PFSK-1 (cell line): ENCODE measurements around the gene BCL11B.

Experiments used
- FOXP2 ChIP-seq: optimal IDR thresholded peaks from 2 replicates; pipeline ENCODE3; 2011; ENCODE audit warnings: borderline replicate concordance, control low read depth, inconsistent platforms; ENCODE audit not compliant: insufficient read depth; ENCODE audit errors: extremely low read length, extremely low read depth
- POLR2AphosphoS5 ChIP-seq: IDR thresholded peaks from 2 replicates; pipeline ENCODE4 v1.6.1; 2012; ENCODE audit warnings: low read depth, mild to moderate bottlenecking, control low read depth, low read length, moderate library complexity
- REST ChIP-seq, 2 experiments: IDR thresholded peaks; 2 replicates each; pipeline versions ENCODE4 v1.6.1 to v1.8.0; 2011 to 2012; ENCODE audit warnings: low read depth in 2 of 2, low read length in 2 of 2, control low read depth in 1 of 2, inconsistent platforms in 1 of 2, mild to moderate bottlenecking in 1 of 2, moderate library complexity in 1 of 2; ENCODE audit not compliant: insufficient read depth in 1 of 2
- SIN3A ChIP-seq: IDR thresholded peaks from 2 replicates; pipeline ENCODE4 v1.6.1; 2012; ENCODE audit warnings: mild to moderate bottlenecking, low read length, moderate library complexity, borderline replicate concordance; ENCODE audit not compliant: insufficient read depth
- TAF1 ChIP-seq: IDR thresholded peaks from 2 replicates; pipeline ENCODE4 v1.6.1; 2012; ENCODE audit warnings: low read length, control low read depth, borderline replicate concordance; ENCODE audit not compliant: insufficient read depth

BCL11B gene

GRCh38 chr14:99201351-99202073 lies 70.5 kb downstream of the BCL11B start:
- TF ChIP-seq TAF1 (no peak), FOXP2 (no peak), POLR2AphosphoS5 (no peak), SIN3A (no peak), REST (IDR thresholded peaks at IDR 0.05; ENCODE audit: insufficient read depth in 1 of 2, low read depth in 2 of 2, low read length in 2 of 2) (no peak)

GRCh38 chr14:99200654-99201005 lies 71.4 kb downstream of the BCL11B start:
- no peak for TF ChIP-seq FOXP2
- TF ChIP-seq POLR2AphosphoS5, result no peak
- no peak for TF ChIP-seq REST (IDR thresholded peaks at IDR 0.05; ENCODE audit: insufficient read depth in 1 of 2, low read depth in 2 of 2, low read length in 2 of 2)
- no peak for TF ChIP-seq SIN3A
- TF ChIP-seq TAF1, result no peak

- no peak for TF ChIP-seq TAF1
- no peak for TF ChIP-seq REST (IDR thresholded peaks at IDR 0.05; ENCODE audit: insufficient read depth in 1 of 2, low read depth in 2 of 2, low read length in 2 of 2)
- no peak for TF ChIP-seq SIN3A
- no peak for TF ChIP-seq POLR2AphosphoS5
- TF ChIP-seq FOXP2, result no peak
Observed at GRCh38 chr14:99199846-99200653, 71.9 kb downstream of the BCL11B start.

GRCh38 chr14:99198746-99199502 lies 73.1 kb downstream of the BCL11B start:
- TF ChIP-seq TAF1, result no peak

GRCh38 chr14:99196310-99196650 lies 75.7 kb downstream of the BCL11B start:
- TF ChIP-seq FOXP2 (no peak), TAF1 (no peak), POLR2AphosphoS5 (no peak), SIN3A (no peak), REST (IDR thresholded peaks at IDR 0.05; ENCODE audit: insufficient read depth in 1 of 2, low read depth in 2 of 2, low read length in 2 of 2) (no peak)
